HG03520 (cell line): Measurements from ENCODE around the gene MTAP.

Experiments used
- ATAC-seq: cut with Tn5 transposase; IDR thresholded peaks from one replicate; pipeline ENCODE4 v1.9.1; 2021; ENCODE audit warnings: mild to moderate bottlenecking, moderate library complexity; ENCODE audit not compliant: unreplicated experiment

The MTAP gene

DNA sequence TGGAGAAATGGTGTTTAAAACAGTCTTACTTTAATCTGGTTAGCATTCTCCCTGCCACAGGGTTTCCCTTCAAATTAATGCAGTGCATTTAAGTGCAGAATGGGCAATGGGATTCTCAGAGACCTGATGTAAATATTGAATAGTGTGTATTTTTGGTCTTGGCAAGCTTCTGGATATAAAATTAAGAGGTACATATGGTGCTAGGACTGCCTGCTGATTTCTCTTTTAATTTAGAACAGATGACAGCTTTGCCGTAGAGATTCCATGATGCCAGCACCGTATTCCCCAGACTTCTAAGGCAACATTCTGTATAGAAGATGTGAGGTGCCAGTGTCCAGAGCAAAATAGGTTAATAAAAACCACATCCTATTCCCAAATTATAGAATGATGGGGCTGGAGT is 1.9 kb downstream of the MTAP start:
- ATAC-seq, result no peak

DNA sequence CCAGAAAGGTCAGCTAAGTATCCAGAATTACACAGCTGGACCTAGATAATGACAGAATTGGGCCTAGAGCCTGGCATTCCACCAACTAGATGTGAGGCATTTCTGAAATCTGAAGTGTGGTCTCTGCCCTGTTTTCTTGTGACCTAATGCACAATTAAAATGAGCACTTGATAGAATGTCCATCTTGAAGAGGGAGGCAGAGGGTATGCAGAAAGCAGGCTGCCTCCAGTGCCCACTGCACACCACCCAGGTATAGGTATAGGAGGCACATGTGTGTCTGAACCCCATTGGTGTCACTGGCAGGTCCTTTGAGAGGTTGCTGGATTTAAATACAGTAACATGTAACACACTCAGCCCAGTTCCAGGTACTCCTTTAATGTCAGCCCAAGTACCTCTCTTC is 2.4 kb downstream of the MTAP start:
- ATAC-seq, result no peak

DNA sequence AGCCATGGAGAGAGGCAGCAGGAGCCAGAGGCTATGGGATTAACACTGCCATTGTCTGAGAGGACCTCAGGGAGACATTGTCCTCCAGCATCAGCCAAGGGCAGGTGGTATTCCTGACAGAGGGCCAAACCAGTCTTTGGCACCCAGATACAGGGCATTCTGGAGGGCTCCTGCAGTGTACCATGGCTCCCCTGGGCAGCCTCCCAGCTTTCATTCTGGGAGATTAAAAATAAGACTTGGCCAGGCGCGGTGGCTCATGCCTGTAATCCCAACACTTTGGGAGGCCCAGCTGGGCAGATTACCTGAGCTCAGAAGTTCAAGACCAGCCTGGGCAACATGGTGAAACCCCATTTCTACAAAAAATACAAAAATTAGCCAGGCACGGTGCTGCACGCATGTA is 4.2 kb downstream of the MTAP start:
- ATAC-seq, result no peak

DNA sequence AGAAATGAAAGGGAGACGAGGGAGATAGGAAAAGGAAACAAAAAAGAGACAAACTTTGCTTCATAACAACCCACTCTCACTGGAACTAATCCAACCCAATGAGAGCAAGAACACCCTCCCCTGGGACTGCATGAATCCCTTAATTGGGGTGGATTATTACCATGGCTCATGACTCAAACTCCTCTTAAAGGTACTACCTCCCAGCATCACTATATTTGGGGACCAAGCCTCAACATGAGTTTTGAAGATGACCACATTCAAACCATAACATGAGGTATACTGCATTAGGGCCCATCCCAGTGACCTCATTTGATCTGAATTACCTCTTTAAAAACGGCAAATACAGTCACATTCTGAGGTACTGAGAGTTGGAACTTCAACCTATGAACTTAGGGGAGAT is 8.0 kb downstream of the MTAP start:
- ATAC-seq, result no peak

DNA sequence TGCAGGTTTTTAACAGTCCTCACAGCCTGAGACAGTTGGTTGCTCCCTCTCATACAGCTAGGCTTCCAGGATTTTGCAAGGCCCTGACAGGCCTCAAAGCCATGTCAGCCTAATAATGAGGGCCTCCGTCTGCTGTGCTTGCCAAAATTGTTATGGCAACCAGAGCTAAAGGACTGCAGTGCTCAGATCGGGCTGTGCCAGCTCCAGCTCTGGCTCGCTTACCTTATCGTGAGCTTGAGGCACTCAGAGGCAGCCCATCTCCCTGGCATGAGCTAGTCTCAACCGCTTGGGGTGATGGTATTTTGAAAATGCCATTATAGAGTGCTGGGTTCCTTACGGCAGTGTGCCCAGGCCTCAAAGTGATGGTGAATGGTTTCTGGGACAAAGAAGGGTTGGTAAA is 8.4 kb downstream of the MTAP start:
- no peak for ATAC-seq

DNA sequence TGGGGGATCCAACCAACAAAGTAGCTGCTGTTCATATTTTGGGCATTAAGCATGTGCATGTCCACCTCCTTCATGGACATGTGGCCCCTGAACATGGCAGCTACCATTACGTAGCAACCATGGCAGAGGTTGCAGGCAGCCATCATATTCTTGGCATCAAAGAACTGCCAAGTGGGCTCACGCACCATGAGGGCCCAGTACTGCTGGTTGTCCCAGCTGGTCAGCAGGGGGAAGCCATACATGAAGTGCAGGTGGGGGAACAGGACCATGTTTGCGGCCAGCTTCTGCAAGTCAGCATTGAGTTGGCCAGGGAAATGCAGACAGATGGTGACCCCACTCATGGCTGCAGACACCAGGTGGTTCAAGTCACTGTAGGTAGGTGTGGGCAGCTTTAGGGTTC is 9.5 kb downstream of the MTAP start:
- no peak for ATAC-seq

DNA sequence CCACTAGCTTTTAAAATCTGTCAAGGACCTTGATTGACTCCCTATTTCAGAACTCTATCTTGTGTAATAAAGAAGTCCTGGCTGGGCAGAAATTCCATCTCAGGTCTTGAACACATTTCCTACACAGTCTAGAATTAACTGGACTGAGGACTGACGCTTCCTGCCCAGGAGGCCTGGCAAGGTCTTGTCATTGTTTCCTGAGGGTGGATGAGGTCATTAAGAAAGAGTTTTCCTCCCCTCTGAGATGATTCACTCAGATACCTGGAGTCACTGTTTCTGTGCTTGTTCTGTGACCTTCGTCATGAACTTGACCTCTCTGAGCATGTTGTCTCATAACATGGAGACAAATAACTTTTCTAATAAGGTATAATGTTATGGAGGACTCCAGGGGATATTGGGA is 10.0 kb downstream of the MTAP start:
- no peak for ATAC-seq

DNA sequence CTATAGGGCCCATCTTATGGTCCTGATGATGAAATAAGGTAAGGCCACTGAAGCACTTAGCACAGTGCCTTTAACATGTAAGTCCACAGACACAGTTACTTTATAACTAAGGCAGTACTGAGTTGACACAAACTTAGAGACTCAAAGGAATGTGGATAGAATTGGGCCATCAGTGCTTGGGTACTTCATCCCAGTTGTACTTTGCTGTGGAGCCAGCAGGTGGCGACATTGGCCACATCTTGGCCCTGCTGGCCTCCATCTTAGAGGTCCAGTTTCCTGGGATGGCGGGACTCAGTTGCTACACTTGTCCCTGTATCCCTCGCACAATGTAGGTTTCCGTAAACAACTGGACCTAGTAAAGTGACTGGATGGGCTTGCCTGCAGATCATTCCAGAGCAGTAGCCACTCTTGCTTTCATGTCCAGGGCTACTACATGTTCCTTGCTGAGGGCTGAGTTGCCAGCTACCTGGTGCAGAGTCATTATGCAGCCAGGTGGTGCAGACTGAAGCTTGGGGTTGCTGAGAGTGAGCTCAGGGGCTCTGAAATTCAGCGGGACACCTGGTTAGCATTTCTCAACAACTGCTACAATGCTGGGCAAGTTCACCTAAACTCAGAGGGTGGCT is 10.6 kb downstream of the MTAP start:
- ATAC-seq, result peak; percentile 54

DNA sequence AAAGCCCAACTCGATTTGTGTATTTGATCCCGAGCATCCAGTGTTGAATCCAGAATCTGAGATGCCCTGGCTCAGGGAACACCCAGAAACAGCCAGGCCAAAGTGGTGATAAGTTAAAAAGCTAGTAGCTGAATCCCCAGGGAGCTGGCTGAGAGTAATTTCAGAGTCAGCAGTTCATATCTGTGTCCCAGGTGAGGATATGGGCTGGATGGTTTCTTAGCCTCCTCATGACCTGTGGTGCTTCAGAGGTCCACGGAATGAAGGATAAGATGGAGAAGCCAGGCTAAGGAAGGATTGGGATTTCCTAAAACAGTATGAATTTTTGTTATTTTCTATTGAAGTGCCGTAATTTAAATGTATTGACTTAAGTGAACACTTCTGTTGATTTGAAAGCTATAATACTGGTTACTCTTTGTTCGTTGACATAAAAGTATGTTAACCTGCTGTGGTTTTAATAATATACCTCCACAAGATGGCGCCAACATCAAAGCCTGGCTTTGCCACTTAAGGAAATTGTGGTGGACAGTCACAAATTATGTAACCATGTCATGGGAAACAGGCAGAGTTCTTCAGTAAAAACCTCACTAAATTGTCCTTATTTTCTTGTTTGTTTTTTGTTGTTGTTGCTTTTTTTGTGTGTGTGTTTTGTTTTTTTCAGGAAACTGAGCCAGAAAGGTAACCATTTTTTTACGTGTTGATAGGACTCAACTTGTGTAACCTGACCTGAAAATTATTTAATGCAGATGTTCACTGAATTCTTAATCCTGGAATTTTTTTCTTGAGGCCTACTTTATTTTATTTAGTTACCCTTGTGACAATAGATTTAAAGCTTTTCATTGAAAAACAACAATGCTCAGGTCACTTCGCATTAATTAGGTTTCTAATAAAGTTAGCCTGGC is 11.4 kb downstream of the MTAP start:
- ATAC-seq, result peak; percentile 34

DNA sequence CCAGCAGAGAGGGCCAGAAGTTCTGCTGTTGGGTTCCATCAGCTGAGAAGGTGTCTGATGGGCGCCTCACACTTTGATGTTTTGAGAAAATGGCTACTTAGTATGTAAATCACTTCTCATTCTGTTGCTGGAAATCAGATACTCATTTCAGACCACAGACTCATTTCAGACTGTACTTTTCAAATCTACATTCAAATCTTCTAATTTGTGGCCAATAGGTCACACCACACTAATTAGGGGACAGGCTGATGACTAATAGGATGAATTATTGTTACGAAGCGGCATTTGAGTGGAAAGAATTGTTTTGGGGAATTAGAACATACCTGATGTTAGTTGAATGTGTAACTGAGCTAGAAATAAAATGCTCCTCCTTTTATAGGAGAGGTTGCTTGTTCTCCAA is 13.2 kb downstream of the MTAP start:
- no peak for ATAC-seq

DNA sequence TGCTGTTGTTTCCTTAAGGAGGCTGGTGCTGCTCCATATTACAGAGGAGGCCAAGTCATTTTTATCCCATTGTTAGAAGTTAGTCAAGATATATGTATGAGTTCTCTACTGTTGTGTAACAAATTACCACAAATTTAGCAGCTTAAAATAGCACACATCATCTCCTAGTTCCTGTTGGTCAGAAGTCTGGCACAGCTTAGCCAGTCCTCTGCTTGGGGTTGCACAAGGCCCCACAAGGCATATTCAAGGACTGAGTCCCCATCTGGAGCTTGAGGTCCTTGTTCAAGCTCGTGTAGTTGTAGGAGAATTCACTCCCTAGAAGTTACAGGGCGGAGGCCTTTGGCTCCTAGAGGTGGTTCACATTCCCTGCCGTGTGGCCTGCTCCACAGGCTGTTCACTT is 14.7 kb downstream of the MTAP start:
- ATAC-seq, result no peak

DNA sequence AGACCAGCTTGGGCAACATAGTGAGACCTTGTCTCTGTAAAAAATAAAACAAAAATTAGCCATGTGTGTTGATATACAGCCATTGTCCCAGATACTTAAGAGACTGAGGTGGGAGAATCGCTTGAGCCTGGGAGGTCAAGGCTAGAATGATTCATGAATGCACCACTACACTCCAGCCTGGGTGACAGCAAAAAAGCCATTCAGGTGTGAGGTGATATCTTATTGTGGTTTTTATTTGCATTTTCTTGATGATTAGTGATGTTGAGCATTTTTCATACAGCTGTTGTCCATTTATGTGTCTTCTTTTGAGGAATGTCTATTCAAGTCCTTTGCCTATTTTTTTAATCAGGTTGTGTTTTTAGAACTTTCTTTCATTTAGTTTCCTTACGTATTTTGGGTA is 23.2 kb downstream of the MTAP start:
- ATAC-seq, result no peak

DNA sequence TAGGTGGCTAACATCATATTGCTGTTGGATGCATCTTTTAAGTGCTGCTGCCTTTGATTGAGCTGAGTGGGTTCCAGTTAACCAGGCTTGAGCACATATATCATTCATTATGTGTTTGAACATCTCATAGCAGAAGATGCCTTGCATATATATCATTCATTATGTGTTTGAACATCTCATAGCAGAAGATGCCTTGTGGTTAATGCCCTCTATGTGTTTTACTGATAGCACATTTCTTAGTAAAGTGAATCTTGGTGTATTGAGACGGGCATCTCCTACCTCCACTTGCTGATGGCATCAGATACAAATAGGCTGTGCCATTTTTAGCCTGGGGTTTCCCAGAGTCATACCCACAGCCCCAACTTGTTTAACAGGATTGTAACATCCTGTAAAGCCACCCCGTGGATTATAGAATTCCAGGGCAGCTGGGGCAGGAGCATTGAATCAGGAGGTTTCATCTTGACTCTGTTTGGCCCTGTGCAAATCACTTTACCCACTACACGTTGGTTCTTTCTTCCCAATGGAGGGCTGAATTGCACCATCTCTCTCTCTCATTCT is 26.5 kb downstream of the MTAP start:
- no peak for ATAC-seq

DNA sequence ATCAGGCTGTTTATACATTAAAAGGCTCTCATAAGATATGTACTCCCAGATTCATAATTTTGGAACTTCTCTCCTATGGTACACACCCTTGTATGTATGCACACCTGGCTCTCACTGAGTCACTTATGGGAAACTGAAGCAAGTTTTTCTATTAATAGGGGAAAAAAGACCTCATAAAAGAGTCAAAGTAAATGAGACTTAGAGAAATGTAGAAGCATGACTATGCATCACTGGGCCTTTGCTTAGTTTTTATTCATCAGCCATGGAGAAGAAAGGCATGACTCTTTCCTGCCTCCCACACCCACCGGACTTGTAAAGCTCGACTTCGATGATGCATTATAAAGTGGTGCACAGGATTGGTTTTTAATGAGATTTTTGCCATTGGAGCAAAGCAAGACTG is 28.2 kb downstream of the MTAP start:
- ATAC-seq, result no peak

DNA sequence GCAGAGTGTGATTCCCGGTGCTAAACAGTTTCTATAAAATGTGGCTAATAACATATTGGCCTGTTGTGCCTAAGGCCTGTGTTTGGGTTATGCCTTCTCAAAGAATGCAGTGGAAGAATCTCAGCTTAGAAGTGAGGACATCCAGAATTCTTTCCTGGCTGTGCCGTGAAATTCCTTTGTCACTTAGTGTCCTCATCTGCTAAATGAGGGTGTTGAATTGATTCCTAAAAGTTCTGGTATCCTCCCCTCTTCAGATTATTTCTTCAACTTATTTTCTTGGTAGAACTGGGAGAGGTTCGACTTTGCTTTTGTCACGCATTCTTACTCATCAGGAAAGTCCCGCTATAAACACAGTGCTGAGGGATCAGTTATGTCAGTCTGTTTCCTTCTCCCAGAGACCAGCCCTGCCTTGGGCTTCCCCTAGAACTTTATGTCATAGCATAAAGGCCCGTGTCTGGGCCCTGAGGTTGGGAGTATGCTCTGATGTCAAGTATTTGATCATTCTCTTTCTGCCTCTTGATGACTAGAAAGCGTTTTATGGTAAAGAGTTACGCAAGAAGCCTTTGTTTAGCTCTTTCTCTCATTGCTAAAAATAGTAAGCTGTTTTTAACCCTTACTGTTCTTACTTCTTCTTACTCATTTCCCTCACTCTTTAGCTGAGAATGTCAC is 29.5 kb downstream of the MTAP start:
- peak; percentile 60 for ATAC-seq

DNA sequence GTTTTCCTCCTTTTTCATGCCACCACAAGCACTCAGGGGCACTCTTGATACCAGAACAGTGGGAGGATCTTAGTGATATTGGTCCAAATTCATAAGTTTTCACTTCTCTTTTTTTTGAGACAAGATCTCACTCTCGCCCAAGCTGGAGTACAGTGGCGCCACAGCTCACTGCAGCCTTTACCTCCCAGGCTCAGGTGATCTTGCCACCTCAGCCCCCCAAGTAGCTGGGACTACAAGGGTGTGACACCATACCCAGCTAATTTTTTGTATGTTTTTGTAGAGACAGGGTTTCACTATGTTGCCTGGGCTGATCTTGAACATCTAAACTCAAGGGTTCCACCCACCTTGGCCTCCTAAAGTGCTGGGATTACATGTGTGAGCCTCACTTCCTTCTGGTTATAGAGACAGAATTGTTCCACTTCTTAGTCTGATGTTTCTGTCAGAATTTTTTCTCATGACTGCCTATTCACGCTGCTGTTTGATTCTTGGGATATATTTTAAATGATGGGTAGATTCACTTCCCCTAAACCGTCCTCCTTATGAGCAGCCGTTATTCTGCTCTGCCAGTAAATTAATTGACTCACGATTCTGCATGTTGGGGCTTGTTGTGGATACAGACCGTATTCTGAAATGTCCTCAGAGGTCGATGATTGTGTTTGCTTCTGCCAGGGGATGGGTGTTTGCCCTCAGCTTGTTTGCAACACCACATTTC is 30.8 kb downstream of the MTAP start:
- ATAC-seq, result peak; percentile 72

DNA sequence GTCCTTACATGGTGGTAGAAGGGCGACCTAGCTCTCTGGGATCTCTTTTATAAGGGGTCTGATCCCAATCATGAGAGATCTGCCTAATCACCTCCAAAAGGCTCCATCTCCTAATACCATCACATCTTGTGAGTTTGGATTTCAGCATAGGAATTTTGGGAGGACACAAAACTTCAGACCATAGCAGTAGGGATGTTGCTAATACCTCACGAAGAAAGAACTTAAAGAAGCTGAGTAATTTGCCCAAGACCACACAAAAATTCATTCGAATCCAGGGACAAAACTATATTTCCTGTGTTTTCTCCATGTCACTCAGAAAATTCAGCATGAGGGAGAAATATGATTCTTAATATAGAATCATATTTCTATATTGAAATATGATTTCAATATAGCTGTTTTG is 32.7 kb downstream of the MTAP start:
- no peak for ATAC-seq

DNA sequence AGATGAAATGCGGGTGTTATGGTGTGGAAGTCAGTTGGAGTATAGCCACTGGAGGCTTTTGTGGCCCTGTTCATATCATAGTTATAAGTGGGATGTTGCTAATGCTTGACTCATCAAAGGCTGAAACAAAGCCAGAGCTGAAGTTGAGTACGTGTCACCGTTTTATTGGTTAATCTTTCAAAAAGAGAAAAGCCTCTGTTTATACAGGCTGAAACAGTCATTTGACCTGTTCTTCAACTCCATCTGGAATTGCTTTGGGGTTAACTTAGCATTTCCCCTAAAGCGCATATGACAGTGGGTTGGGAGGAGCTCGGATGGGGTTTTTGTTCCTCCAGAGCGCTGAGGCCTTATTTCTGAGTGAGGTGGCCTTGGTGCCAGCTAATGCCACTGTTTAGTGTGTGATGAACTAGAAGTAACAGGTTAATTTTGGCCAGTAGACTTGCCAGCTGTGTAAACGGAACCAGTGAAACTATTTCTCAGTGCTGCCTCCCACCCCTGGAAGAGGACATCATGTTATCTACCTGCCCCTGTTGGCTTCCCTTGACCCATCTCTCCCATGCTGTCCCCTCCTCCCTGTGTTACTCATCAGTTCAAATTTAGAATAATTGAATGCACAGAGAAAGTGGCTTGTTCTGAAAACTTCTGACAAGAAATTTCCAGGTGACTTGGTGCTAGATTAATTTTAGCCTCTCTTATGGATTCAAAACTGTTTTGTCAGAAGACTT is 34.2 kb downstream of the MTAP start:
- ATAC-seq, result no peak

DNA sequence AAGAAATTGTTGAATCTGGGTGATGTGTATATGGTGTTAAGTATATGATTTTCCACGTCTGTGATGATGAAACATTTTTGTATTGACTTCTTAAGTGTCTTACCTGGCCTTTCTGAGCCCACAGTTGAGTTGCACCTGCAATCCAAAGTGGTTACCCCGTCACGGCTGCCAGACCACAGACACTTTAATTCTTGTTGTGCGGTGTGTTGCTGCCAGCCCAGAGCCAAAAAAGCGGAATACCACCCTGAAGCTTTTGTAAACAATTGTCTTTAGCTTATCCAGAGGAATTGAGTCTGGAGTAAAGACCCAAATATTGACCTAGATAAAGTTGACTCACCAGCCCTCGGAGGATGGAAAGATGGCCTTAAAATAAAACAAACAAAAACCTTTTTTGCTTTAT is 35.1 kb downstream of the MTAP start:
- no peak for ATAC-seq

DNA sequence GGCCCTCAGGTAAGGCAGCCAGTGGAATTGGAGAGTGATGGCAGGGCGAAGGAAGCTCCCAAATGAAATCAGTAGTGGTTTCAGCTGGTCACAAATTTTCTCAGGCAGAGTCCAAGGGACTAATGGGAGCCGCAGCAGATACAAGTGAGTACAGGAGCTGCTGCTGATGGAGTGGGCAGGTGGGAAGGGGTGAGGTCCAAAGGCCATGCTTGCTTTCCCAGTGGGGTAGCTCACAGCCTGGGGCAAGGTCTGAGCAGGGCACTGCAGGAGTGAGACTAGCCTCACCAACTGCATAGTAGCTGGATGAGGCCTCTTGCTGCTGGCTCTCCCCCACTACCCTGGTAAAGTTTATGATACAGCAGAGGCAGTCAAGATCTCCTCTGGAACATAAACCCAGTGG is 38.2 kb downstream of the MTAP start:
- ATAC-seq, result no peak
